Measurements from ENCODE around the gene SHISAL1.

Gene SHISAL1

GRCh38 chr22:44205516-44206329 lies 107.0 kb downstream of the SHISAL1 start:
- no peak for DNase-seq

GRCh38 chr22:44204739-44205515 lies 107.8 kb downstream of the SHISAL1 start:
- DNase-seq: no peak

- no peak for DNase-seq
Observed at GRCh38 chr22:44203203-44203602, 109.5 kb downstream of the SHISAL1 start.

- no peak for DNase-seq
Observed at GRCh38 chr22:44202261-44202789, 110.4 kb downstream of the SHISAL1 start.

- no peak for DNase-seq
Observed at GRCh38 chr22:44201665-44202064, 111.1 kb downstream of the SHISAL1 start.

- no peak for DNase-seq
Observed at GRCh38 chr22:44200855-44201550, 111.7 kb downstream of the SHISAL1 start.

- no peak for DNase-seq
Observed at GRCh38 chr22:44200451-44200850, 112.3 kb downstream of the SHISAL1 start.

- DNase-seq: no peak
Observed at GRCh38 chr22:44199866-44200265, 112.9 kb downstream of the SHISAL1 start.

- DNase-seq: no peak
Observed at GRCh38 chr22:44199164-44199563, 113.6 kb downstream of the SHISAL1 start.

GRCh38 chr22:44197271-44197670 lies 115.5 kb downstream of the SHISAL1 start:
- no peak for DNase-seq

- no peak for DNase-seq
Observed at GRCh38 chr22:44196731-44197131, 116.0 kb downstream of the SHISAL1 start.

- DNase-seq: no peak
Observed at GRCh38 chr22:44196241-44196640, 116.5 kb downstream of the SHISAL1 start.

GRCh38 chr22:44195189-44195871 lies 117.4 kb downstream of the SHISAL1 start:
- no peak for DNase-seq

- no peak for DNase-seq
Observed at GRCh38 chr22:44194569-44194968, 118.2 kb downstream of the SHISAL1 start.
